ENCODE results near the gene LOXL3. TPM values are rescaled to one million over a fixed set of nuclear protein-coding genes. Genes with fewer than 3 reads are reported as not detected.
A peak's percentile ranks its signal among the peaks of the same experiment; 100 is the strongest.

Gene LOXL3
- total and polyA plus RNA-seq, 2 experiments from 2014 or later = 11.2 to 13.6 TPM

GRCh38 chr2:74511104-74511989 is 42.4 kb downstream of the LOXL3 start:
- no peak for DNase-seq (ENCODE audit: low spot score)
- Histone ChIP-seq H4K20me1 (ENCODE audit: insufficient read depth, poor library complexity, severe bottlenecking) (no peaks in the 10 kb centered on the region), H3K4me3 (no peak overlapping the region), H3K4me1 (ENCODE audit: insufficient read depth) (peaks cover 13% of the 10 kb centered on the region), H3K4me2 (no peak overlapping the region), H2AFZ (no peak overlapping the region), H3K79me2 (peaks cover 7% of the 10 kb centered on the region), H3K27me3 (peaks cover 67% of the 10 kb centered on the region), H3K9me2 (replicated peaks; ENCODE audit: insufficient read depth) (no peaks in the 10 kb centered on the region), H3K9me3 (ENCODE audit: low read depth) (no peaks in the 10 kb centered on the region), H3K27ac (no peak overlapping the region), H3K36me3 (replicated peaks; ENCODE audit: insufficient read depth, low read depth) (no peaks in the 10 kb centered on the region)
- WGBS (ENCODE audit: low lambda C conversion rate, missing lambda C conversion rate) = 57% methylated on average over 11 of the region's 11 CpGs
- TF ChIP-seq EZH2 (IDR thresholded peaks at IDR 0.05; ENCODE audit: borderline replicate concordance) (no peak), EZH2phosphoT487 (IDR thresholded peaks at IDR 0.05; ENCODE audit: low read depth, severe bottlenecking, unreplicated experiment) (no peak), CTCF (IDR thresholded peaks at IDR 0.05; ENCODE audit: poor library complexity) (no peak)

GRCh38 chr2:74510272-74510671 is 43.5 kb downstream of the LOXL3 start:
- Histone ChIP-seq H4K20me1 (ENCODE audit: insufficient read depth, poor library complexity, severe bottlenecking) (no peaks in the 10 kb centered on the region), H3K36me3 (replicated peaks; ENCODE audit: insufficient read depth, low read depth) (no peaks in the 10 kb centered on the region), H3K27me3 (peaks cover 56% of the 10 kb centered on the region), H2AFZ (no peak overlapping the region), H3K4me3 (no peak overlapping the region), H3K9me2 (replicated peaks; ENCODE audit: insufficient read depth) (no peaks in the 10 kb centered on the region), H3K9me3 (ENCODE audit: low read depth) (no peaks in the 10 kb centered on the region), H3K27ac (no peak overlapping the region), H3K79me2 (peaks cover 18% of the 10 kb centered on the region), H3K4me2 (no peak overlapping the region), H3K4me1 (ENCODE audit: insufficient read depth) (peaks cover 18% of the 10 kb centered on the region)
- WGBS (ENCODE audit: low lambda C conversion rate, missing lambda C conversion rate) = 91% methylated on average over 4 of the region's 4 CpGs
- no peak for TF ChIP-seq CTCF (IDR thresholded peaks at IDR 0.05; ENCODE audit: poor library complexity)
- TF ChIP-seq EZH2phosphoT487 (IDR thresholded peaks at IDR 0.05; ENCODE audit: low read depth, severe bottlenecking, unreplicated experiment) = no peak
- no peak for TF ChIP-seq EZH2 (IDR thresholded peaks at IDR 0.05; ENCODE audit: borderline replicate concordance)
- DNase-seq (ENCODE audit: low spot score) = no peak

- H3K9me3 ChIP-seq (ENCODE audit: low read depth) = no peaks in the 10 kb centered on the region
- H3K27me3 ChIP-seq = peaks cover 34% of the 10 kb centered on the region
- H3K36me3 ChIP-seq (replicated peaks; ENCODE audit: insufficient read depth, low read depth) = no peaks in the 10 kb centered on the region
- peaks cover 37% of the 10 kb centered on the region for H3K79me2 ChIP-seq
- H3K27ac ChIP-seq = peak overlapping the region; percentile 97
- H3K4me3 ChIP-seq = peak overlapping the region; percentile 47
- WGBS (ENCODE audit: low lambda C conversion rate, missing lambda C conversion rate) = 3% methylated on average over 36 of the region's 38 CpGs
- H4K20me1 ChIP-seq (ENCODE audit: insufficient read depth, poor library complexity, severe bottlenecking) = no peaks in the 10 kb centered on the region
- TF ChIP-seq CTCF (IDR thresholded peaks at IDR 0.05; ENCODE audit: poor library complexity) (no peak), EZH2phosphoT487 (IDR thresholded peaks at IDR 0.05; ENCODE audit: low read depth, severe bottlenecking, unreplicated experiment) (no peak), EZH2 (IDR thresholded peaks at IDR 0.05; ENCODE audit: borderline replicate concordance) (no peak)
- peak; percentile 69 for DNase-seq (ENCODE audit: low spot score)
- H3K4me2 ChIP-seq = peak overlapping the region; percentile 93
- peaks cover 29% of the 10 kb centered on the region for H3K4me1 ChIP-seq (ENCODE audit: insufficient read depth)
- no peaks in the 10 kb centered on the region for H3K9me2 ChIP-seq (replicated peaks; ENCODE audit: insufficient read depth)
- H2AFZ ChIP-seq = peak overlapping the region; percentile 98
Measured at GRCh38 chr2:74507926-74508520, 45.7 kb downstream of the LOXL3 start.

Measured in hepatocyte (in vitro differentiated cells).